ENCODE measurements around the gene EDARADD.

EDARADD gene

DNA sequence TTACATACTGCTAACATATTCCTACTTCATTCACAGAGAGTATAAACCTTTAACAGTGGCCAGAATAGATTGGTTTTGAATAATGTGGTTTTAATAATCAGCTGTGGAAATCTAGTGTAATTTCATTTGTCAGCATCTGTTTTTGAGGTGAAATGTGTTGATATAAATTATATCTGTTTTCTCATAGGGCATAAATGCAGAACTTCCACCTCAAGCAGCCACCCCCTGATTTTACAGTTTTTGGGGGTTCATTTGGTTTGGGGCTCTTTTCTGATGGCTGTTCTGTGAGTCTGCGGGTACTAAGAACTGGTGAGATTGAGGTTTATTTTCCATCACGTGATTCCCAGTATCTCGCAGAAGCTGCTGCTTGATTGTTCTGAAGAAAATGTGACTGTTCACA lies 23.2 kb downstream of the EDARADD start:
- TF ChIP-seq, protein P1, sequence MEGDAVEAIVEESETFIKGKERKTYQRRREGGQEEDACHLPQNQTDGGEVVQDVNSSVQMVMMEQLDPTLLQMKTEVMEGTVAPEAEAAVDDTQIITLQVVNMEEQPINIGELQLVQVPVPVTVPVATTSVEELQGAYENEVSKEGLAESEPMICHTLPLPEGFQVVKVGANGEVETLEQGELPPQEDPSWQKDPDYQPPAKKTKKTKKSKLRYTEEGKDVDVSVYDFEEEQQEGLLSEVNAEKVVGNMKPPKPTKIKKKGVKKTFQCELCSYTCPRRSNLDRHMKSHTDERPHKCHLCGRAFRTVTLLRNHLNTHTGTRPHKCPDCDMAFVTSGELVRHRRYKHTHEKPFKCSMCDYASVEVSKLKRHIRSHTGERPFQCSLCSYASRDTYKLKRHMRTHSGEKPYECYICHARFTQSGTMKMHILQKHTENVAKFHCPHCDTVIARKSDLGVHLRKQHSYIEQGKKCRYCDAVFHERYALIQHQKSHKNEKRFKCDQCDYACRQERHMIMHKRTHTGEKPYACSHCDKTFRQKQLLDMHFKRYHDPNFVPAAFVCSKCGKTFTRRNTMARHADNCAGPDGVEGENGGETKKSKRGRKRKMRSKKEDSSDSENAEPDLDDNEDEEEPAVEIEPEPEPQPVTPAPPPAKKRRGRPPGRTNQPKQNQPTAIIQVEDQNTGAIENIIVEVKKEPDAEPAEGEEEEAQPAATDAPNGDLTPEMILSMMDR (IDR thresholded peaks at IDR 0.05; ENCODE audit: low read length, missing control alignments) = no peak
- H3K4me3 ChIP-seq (replicated peaks; ENCODE audit: low read depth, low read length) = no peak overlapping the region
- no peak for DNase-seq (ENCODE audit: low read depth)

DNA sequence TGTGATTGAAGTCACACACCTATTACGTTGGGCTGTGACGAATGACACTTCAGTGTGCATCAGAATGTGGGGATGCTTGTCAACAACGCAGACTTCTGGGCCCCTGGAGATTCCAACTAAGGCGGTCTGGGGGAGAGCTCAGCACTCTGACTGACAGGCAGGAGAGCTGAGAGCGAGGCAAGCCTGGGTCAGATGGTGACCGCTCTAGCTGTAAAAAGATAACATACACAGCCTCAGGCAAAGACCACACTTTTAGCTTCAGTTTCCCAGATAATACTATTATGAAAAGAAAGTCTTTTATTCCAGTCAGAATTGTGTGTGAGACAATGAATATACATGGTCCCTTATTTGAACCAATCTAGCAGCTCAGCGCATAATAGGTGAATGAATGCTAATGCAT lies 25.4 kb downstream of the EDARADD start:
- H3K4me3 ChIP-seq (replicated peaks; ENCODE audit: low read depth, low read length) = no peak overlapping the region
- TF ChIP-seq, protein P1 (IDR thresholded peaks at IDR 0.05; ENCODE audit: low read length, missing control alignments) = no peak
- DNase-seq (ENCODE audit: low read depth) = no peak

DNA sequence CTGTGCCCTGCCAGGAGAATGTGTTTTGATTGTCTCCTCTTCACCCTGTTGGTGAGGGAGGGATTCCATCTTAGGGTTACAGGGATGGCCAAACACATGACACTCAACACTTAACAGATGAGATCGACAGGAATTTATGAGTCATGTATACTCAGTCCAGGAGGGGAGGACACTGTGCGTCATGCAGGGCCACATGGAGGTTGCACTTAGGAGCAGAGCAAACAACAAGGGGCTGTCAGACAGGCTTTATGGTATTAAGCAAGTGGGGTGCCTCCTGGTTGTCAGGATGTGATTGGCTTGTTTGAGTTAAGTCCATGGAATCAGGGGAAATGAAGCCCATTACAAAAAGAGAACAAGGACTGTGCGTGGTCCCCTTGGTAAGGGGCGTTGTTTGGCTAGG lies 26.9 kb downstream of the EDARADD start:
- TF ChIP-seq, protein P1 (IDR thresholded peaks at IDR 0.05; ENCODE audit: low read length, missing control alignments) = no peak
- DNase-seq (ENCODE audit: low read depth) = peak; percentile 8
- no peak overlapping the region for H3K4me3 ChIP-seq (replicated peaks; ENCODE audit: low read depth, low read length)

DNA sequence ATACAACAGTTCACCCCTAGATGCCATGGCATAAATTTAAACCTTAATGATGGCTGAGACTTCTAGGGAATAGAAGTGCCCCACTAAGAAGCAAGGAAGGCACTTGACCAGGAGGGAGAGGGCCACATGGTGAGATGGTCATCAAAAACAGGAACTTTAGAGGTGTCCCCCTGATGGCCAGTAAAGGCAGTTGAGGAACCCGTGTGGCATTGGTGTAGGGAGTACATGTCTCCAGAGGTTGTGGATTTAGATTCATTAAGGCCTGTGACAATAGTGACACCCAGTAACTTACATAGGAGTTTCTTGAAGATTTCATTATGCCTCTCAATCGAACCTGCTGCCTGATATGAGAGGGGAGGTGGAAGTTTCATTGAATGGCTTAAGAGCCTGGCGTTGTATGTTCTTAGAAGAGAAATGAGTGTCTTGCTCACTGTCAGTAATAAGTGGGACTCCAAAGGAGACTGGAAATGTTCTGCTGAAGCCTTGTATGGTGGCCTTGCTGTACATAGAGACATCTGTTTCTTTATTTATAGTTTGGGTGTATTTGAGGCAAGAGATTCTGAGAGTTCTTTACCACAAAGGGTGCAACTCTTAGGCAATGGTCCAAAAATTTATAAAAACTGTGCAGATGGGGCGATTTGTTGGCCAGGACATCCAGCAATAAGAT lies 27.9 kb downstream of the EDARADD start:
- DNase-seq (ENCODE audit: low read depth) = no peak
- TF ChIP-seq, protein P1 (IDR thresholded peaks at IDR 0.05; ENCODE audit: low read length, missing control alignments) = no peak
- no peak overlapping the region for H3K4me3 ChIP-seq (replicated peaks; ENCODE audit: low read depth, low read length)

DNA sequence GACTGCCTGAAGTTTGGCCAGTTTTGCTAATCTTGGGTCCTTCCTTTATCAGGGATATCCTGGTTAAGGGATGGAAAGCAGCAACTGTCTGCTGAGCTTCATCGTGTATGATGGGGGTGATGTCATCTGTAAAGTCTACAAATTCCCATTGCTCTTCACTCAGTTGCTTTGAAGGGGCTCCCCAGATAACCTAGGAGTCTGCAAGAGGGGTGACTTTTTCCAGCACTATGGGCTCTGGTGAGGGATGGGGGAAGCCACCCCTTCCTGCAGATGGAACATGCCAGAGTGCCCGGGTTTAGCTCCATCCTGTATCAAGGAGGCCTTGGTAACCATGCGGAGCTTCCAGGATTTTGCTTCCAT lies 28.4 kb downstream of the EDARADD start:
- no peak for DNase-seq (ENCODE audit: low read depth)
- TF ChIP-seq, protein P1 (IDR thresholded peaks at IDR 0.05; ENCODE audit: low read length, missing control alignments) = no peak
- no peak overlapping the region for H3K4me3 ChIP-seq (replicated peaks; ENCODE audit: low read depth, low read length)

DNA sequence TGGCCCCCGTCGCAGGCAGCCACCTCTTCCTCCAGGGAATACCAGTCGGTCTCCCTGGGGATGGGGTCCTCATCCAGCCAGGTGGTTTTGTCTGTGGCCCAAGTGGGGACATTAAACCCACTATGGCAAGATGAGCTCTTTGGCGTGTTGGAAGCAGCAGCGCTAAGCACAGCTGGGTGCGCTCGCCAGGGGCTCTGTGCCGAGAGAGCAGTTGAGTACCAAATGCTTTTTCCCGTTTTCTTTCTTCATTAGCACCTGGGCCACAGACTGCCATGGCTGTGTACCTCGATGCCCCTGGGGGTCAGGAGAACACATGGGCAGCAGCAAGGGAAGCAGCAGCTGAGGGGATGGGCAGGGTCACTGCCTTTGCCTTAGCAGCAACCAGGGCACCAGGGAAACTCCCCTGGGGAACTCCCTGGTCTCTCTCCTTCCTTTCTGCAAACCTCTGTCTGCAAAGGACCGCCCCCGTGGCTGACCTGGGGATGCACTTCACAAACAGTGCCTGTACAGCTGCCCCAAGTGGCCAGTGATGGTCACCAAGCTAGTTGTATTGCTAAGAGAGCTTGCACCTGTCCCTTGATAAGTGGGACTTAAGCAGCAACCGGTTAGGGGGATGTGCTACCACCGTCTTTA lies 31.1 kb downstream of the EDARADD start:
- TF ChIP-seq, protein P1 (IDR thresholded peaks at IDR 0.05; ENCODE audit: low read length, missing control alignments) = no peak
- H3K4me3 ChIP-seq (replicated peaks; ENCODE audit: low read depth, low read length) = no peak overlapping the region
- no peak for DNase-seq (ENCODE audit: low read depth)

DNA sequence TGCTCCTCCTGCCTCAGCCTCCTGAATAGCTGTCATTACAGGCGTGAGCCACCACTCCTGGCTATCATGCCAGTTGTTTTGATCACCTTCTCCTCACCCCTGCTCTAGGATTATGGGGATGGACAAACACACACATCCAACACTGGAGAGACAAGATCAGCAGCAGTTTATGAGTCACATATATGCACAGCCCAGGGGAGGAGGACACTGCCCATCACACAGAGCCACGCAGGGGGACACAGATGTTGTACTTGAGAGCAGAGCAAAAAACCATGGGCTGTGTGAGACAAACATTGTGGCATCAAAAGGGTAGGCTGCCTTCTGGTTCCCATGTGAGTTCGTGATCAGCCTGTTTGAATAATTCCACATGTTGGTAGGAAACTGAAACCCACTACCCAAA lies 32.1 kb downstream of the EDARADD start:
- H3K4me3 ChIP-seq (replicated peaks; ENCODE audit: low read depth, low read length) = no peak overlapping the region
- TF ChIP-seq, protein P1 (IDR thresholded peaks at IDR 0.05; ENCODE audit: low read length, missing control alignments) = no peak
- no peak for DNase-seq (ENCODE audit: low read depth)
